CD4-positive, alpha-beta memory T cell (primary cell): ENCODE data around the gene H2AZ2. TPM values are rescaled to one million over a fixed set of nuclear protein-coding genes. Genes with fewer than 3 reads are reported as not detected.
A peak's percentile ranks its signal among the peaks of the same experiment; 100 is the strongest.

Experiments used
- CTCF ChIA-PET: fragments of 350-600 bp; sonication (Branson Sonifier 250); formaldehyde crosslinking; loops from one replicate; lab custom pipeline; 2021; ENCODE audit warnings: inconsistent platforms; ENCODE audit not compliant: partially characterized antibody; lab: Charles Lee
- POLR2A ChIA-PET: fragments of 350-600 bp; sonication (Branson Sonifier 250); formaldehyde crosslinking; loops from one replicate; lab custom pipeline; 2021; ENCODE audit not compliant: partially characterized antibody; lab: Charles Lee
- DNase-seq, 5 donors: peaks; one replicate each; pipeline versions ENCODE4 v3.0.0 to v3.0.0-alpha.2; 2020 to 2022; ENCODE audit warnings: mixed read lengths in 1 of 5
- H3K27ac ChIP-seq: one replicate; pipeline ENCODE4 v1.7.0; 2013; ENCODE audit warnings: low read depth, low read length
- H3K27me3 ChIP-seq: 2 replicates; pipeline ENCODE4 v1.7.0; 2013; ENCODE audit warnings: mild to moderate bottlenecking, low read length, moderate library complexity; ENCODE audit not compliant: insufficient read depth
- H3K36me3 ChIP-seq: 2 replicates; pipeline ENCODE4 v1.7.0; 2013; ENCODE audit warnings: mild to moderate bottlenecking, low read length, moderate library complexity; ENCODE audit not compliant: insufficient read depth
- H3K4me1 ChIP-seq: 2 replicates; pipeline ENCODE4 v1.7.0; 2013; ENCODE audit warnings: mild to moderate bottlenecking, low read length, moderate library complexity; ENCODE audit not compliant: insufficient read depth
- H3K4me3 ChIP-seq, 2 donors: one replicate each; pipeline ENCODE4 v1.7.0; 2013; ENCODE audit warnings: low read length in 2 of 2, mild to moderate bottlenecking in 1 of 2
- H3K9me3 ChIP-seq, 2 donors: one replicate each; pipeline ENCODE4 v1.7.0; 2013; ENCODE audit warnings: low read length in 2 of 2, control low read depth in 1 of 2; ENCODE audit not compliant: control insufficient read depth in 1 of 2
- H3K27ac Mint-ChIP-seq, 7 donors: one replicate each; pipeline ENCODE4 v1.8.0; 2020 to 2021; ENCODE audit warnings: mixed read lengths in 7 of 7, mild to moderate bottlenecking in 6 of 7, inconsistent platforms in 3 of 7, moderate library complexity in 3 of 7
- H3K27me3 Mint-ChIP-seq, 2 donors: one replicate each; pipeline ENCODE4 v1.8.0; 2020 to 2021; ENCODE audit warnings: mixed read lengths in 2 of 2
- H3K36me3 Mint-ChIP-seq, 2 donors: one replicate each; pipeline ENCODE4 v1.8.0; 2020 to 2021; ENCODE audit warnings: mixed read lengths in 2 of 2, inconsistent platforms in 1 of 2, mild to moderate bottlenecking in 1 of 2
- H3K4me1 Mint-ChIP-seq, 4 donors: one replicate each; pipeline ENCODE4 v1.8.0; 2020 to 2021; ENCODE audit warnings: mixed read lengths in 4 of 4, mild to moderate bottlenecking in 1 of 4
- H3K4me3 Mint-ChIP-seq, 8 donors: one replicate each; pipeline ENCODE4 v1.8.0; 2020 to 2021; ENCODE audit warnings: mixed read lengths in 8 of 8, mild to moderate bottlenecking in 7 of 8, moderate library complexity in 6 of 8, inconsistent platforms in 3 of 8
- H3K9me3 Mint-ChIP-seq, 8 donors: one replicate each; pipeline ENCODE4 v1.8.0; 2020 to 2021; ENCODE audit warnings: mixed read lengths in 8 of 8, mild to moderate bottlenecking in 5 of 8, inconsistent platforms in 3 of 8, moderate library complexity in 1 of 8
- intact Hi-C: fragments of 100-400 bp; cut with micrococcal nuclease; formaldehyde crosslinking; loops from one replicate; pipeline ENCODE4 v1.15.1; 2023
- polyA plus RNA-seq, 2 donors: library from polyadenylated mRNA; unstranded; fragments of 300-500 nt; fragmentation: Illumina TruSeq; gene quantifications; one replicate each; pipeline ENCODE4 v1.2.3, GENCODE V29; 2021
- total RNA-seq, 2 experiments: library from RNA; stranded (reverse); gene quantifications; one replicate each; pipeline ENCODE4 v1.2.3, GENCODE V29; 2021

Gene H2AZ2
- 100 to 1,000 TPM; 168 to 169 TPM for total RNA-seq
- polyA plus RNA-seq, result 100 to 1,000 TPM; 231 to 236 TPM

DNA sequence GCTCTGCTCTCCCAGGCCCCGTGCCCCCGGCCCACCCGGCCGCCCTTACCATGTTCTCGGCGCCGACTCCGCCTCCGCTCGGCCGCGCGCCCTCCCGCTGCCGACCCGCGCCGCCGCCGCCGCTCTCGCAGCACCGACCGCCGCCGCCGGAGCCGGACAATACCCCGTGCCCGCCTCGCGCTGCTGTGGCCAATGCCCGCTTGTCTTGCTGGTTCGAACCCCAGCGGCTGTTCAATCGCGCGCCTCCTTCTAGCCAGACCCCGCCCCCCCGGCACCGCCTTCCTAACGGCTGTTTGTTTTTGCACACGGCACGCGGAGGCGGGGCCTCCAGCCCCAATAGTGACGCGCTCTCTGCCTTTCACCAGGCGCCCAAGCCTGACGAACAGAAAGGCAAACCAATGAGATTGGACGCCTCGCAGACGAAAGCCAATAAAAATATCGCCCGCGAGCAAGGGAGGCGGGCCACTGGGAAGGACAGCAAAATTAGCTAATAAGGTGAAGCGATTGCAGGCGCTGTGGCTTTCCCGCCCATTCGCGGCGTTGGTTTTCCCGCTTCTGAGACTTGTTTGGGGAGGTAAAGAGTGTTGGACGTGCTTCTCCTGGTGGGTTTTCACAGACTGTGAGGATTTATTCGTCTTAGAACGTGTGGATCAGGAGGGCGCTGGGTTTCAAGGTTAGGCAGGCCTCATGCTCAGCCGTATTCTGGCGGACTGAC is at the start of gene H2AZ2:
Gene H2AZ2 (minus strand): TSS at position 168 of the 715 bp plus-strand sequence. CDS start 116 bp downstream, at position 52.
- no peaks in the 10 kb centered on the region for H3K27me3 ChIP-seq
- Mint-ChIP-seq H3K27ac (peak within 1 kb of the TSS; percentile 97 to 100 (median 100)), H3K9me3 (peaks cover 0 to 2% (median 0%) of the 10 kb centered on the region in 8 donors), H3K4me1 (peaks cover 17 to 44% (median 21%) of the 10 kb centered on the region in 4 donors), H3K27me3 (peaks cover 0 to 1% of the 10 kb centered on the region in 2 donors), H3K36me3 (peaks cover 0 to 14% of the 10 kb centered on the region in 2 donors), H3K4me3 (peak within 1 kb of the TSS; percentile 93 to 98 (median 96))
- no peaks in the 10 kb centered on the region for H3K9me3 ChIP-seq
- H3K4me1 ChIP-seq, result peaks cover 28% of the 10 kb centered on the region
- intact Hi-C loops, result loop anchor here (1.0 to 5.0 kb wide), 12 partner anchors 37 to 358 kb away; partner anchors contain the start of genes CCM2, NUDCD3, OGDH and PPIA
- POLR2A ChIA-PET, result interaction anchor here (0.7 to 5.2 kb wide), 30 partner anchors 9 to 922 kb away, joined by 3 to 65 read pairs (median 10); partner anchors contain the start of genes DDX56, NUDCD3, OGDH and PPIA
- H3K27ac ChIP-seq, result peak within 1 kb of the TSS; percentile 90
- H3K36me3 ChIP-seq, result no peaks in the 10 kb centered on the region
- H3K4me3 ChIP-seq, result peak within 1 kb of the TSS; percentile 58 to 86
- DNase-seq, result peak; percentile 99 to 100 (median 99)
- CTCF ChIA-PET, result interaction anchor here (0.6 to 3.7 kb wide), 19 partner anchors 9 to 359 kb away, joined by 3 to 34 read pairs (median 4); partner anchors contain the start of genes OGDH, PURB and TMED4

DNA sequence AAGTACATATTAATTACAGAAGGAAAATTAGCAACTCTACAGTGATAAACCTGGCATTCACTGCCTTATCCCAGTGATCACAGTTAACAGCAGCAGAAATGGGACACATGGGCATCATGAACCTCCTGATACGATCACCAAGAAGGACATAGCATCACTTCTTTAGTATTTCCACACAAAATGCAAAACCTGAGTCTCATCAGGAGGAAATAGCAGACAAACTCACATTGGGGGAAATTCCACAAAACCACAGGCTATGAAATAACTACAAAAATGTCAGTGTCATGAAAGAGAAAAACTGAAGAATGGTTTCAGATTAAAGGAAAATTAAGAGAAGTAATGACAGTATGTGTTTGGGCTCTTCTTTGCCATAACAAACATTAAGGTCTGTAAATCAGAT is 49.4 kb upstream of the H2AZ2 start:
- no peaks in the 10 kb centered on the region for H3K27me3 Mint-ChIP-seq
- peaks cover 4% of the 10 kb centered on the region for H3K4me1 ChIP-seq
- peak overlapping the region in 2 of 7 donors; percentile 53 to 70 for H3K27ac Mint-ChIP-seq
- no peak overlapping the region for H3K4me3 ChIP-seq
- ChIA-PET POLR2A (no interaction called here), CTCF (no interaction called here)
- no peaks in the 10 kb centered on the region for H3K9me3 ChIP-seq
- no peak overlapping the region for H3K4me3 Mint-ChIP-seq
- H3K36me3 ChIP-seq, result no peaks in the 10 kb centered on the region
- no peaks in the 10 kb centered on the region for H3K36me3 Mint-ChIP-seq
- DNase-seq, result no peak
- no peaks in the 10 kb centered on the region for H3K27me3 ChIP-seq
- H3K4me1 Mint-ChIP-seq, result peaks cover 6 to 17% (median 13%) of the 10 kb centered on the region in 4 donors
- peaks cover 0 to 2% (median 0%) of the 10 kb centered on the region in 8 donors for H3K9me3 Mint-ChIP-seq
- no peak overlapping the region for H3K27ac ChIP-seq
- intact Hi-C loops, result no loop called here

DNA sequence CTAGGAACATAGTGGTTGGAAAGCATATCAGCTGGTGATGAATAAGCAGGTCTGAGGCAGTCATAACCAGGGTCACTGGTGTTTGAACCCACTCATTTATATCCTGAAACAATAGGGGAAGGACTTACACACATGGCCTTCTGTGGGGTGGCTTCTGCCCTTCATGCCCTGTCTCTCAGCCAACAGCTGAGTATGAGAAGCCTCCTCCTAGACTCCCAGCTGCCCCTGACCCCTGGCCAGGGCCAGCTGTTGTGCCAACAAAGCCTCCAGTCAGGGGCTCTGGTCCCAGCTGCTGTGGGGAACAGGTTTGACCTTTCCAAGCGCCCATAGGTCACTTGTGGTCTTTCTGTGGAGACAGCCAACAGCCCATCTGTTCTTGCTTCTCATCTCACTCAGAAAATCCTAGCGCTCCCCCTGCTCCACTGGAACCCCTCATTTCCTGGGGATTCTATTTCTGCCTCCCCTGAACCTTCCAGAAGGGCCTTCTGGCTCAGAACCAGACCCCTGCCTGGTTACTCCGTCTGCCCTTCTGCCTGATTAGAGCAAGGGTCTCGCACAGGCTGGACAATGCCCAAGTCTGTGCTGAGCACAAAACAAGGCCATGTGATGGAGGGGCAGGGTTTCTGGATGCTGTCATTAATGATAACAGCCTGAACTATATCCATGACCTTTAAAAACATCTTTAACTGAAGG is 47.1 kb upstream of the H2AZ2 start:
- no peaks in the 10 kb centered on the region for H3K36me3 Mint-ChIP-seq
- Histone ChIP-seq H3K9me3 (no peaks in the 10 kb centered on the region), H3K27me3 (no peaks in the 10 kb centered on the region), H3K4me3 (no peak overlapping the region), H3K4me1 (peaks cover 23% of the 10 kb centered on the region), H3K36me3 (no peaks in the 10 kb centered on the region), H3K27ac (no peak overlapping the region)
- ChIA-PET POLR2A (no interaction called here), CTCF (interaction anchor here (0.8 to 1.1 kb wide), 3 partner anchors 25 to 79 kb away, joined by 3 read pairs; no protein-coding TSS in a partner anchor)
- H3K4me1 Mint-ChIP-seq, result peaks cover 22 to 34% (median 28%) of the 10 kb centered on the region in 4 donors
- intact Hi-C loops, result no loop called here
- H3K9me3 Mint-ChIP-seq, result peaks cover 0 to 2% (median 0%) of the 10 kb centered on the region in 8 donors
- H3K27me3 Mint-ChIP-seq, result no peaks in the 10 kb centered on the region
- peak overlapping the region in 1 of 8 donors; percentile 35 for H3K4me3 Mint-ChIP-seq
- DNase-seq, result no peak
- peak overlapping the region in 4 of 7 donors; percentile 23 to 87 (median 46) for H3K27ac Mint-ChIP-seq

DNA sequence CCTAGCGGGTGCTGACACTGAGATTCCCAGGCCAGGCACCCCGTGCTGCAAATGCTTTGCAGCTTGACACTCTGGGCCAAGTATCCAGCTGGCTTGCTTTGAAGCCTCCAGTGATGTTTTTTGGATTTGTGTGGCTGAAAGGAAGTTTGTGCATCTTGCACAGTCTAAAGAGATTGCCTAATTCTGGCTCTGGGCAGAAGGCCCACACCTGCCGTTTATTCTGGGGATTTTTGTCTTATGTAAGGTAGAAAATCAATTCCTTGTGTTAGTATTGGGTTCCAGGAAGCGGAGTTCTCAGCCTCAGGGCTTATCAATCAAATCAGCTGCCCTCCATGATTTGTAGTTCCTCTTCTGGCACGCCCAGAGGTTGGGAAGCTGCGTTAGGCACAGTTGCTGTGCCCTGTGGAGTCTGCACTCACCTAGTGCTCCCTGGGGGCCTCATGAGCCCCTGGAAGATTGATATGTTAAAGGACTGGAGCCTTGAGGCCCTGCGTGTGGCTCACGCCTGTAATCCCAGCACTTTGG is 45.9 kb upstream of the H2AZ2 start:
- peaks cover 23% of the 10 kb centered on the region for H3K4me1 ChIP-seq
- H3K36me3 Mint-ChIP-seq, result no peaks in the 10 kb centered on the region
- no peak overlapping the region for H3K27ac ChIP-seq
- intact Hi-C loops, result no loop called here
- no peaks in the 10 kb centered on the region for H3K27me3 Mint-ChIP-seq
- H3K27me3 ChIP-seq, result no peaks in the 10 kb centered on the region
- no peak for DNase-seq
- peak overlapping the region in 2 of 7 donors; percentile 62 to 83 for H3K27ac Mint-ChIP-seq
- ChIA-PET POLR2A (interaction anchor here (1.5 kb wide), 1 partner anchor 11 kb away, joined by 3 read pairs; no protein-coding TSS in a partner anchor), CTCF (interaction anchor here (0.8 kb wide), 1 partner anchor 27 kb away, joined by 3 read pairs; no protein-coding TSS in a partner anchor)
- H3K4me1 Mint-ChIP-seq, result peaks cover 22 to 37% (median 29%) of the 10 kb centered on the region in 4 donors
- no peak overlapping the region for H3K4me3 Mint-ChIP-seq
- H3K4me3 ChIP-seq, result no peak overlapping the region
- peaks cover 0 to 2% (median 0%) of the 10 kb centered on the region in 8 donors for H3K9me3 Mint-ChIP-seq
- H3K9me3 ChIP-seq, result no peaks in the 10 kb centered on the region
- no peaks in the 10 kb centered on the region for H3K36me3 ChIP-seq

DNA sequence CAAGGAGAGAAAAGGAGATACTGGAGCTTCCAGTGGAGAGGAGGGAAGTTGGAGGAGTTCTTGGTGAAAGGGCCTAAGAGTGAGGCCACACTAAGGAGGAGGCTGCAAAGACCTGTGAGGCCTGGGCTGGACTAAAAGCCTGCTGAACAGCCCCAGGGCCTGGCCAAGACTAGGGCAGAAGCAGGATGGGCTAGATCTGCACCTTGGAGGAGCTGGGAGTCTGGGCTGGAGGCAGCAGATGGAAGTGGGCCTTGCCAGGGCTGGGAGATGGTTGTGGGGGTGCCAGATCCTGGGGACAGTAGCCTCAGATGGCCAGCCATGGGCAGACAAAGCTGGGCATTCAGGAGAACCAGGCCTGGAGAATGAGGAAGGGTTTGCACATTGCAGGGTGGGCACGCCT is 43.9 kb upstream of the H2AZ2 start:
- H3K27me3 Mint-ChIP-seq, result no peaks in the 10 kb centered on the region
- no peaks in the 10 kb centered on the region for H3K27me3 ChIP-seq
- peaks cover 0 to 2% (median 0%) of the 10 kb centered on the region in 8 donors for H3K9me3 Mint-ChIP-seq
- ChIA-PET POLR2A (interaction anchor here (0.8 to 2.1 kb wide), 3 partner anchors 10 to 686 kb away, joined by 3 to 9 read pairs (median 3); no protein-coding TSS in a partner anchor), CTCF (interaction anchor here (0.6 to 1.7 kb wide), 5 partner anchors 28 to 82 kb away, joined by 3 to 7 read pairs (median 3); no protein-coding TSS in a partner anchor)
- H3K4me1 ChIP-seq, result peaks cover 26% of the 10 kb centered on the region
- H3K4me3 Mint-ChIP-seq, result peak overlapping the region in 7 of 8 donors; percentile 45 to 71 (median 66)
- H3K27ac Mint-ChIP-seq, result peak overlapping the region; percentile 85 to 99 (median 92)
- no peaks in the 10 kb centered on the region for H3K36me3 ChIP-seq
- peaks cover 19 to 40% (median 23%) of the 10 kb centered on the region in 4 donors for H3K4me1 Mint-ChIP-seq
- peak overlapping the region; percentile 60 for H3K27ac ChIP-seq
- no peaks in the 10 kb centered on the region for H3K9me3 ChIP-seq
- DNase-seq, result no peak
- intact Hi-C loops, result no loop called here
- H3K4me3 ChIP-seq, result no peak overlapping the region
- H3K36me3 Mint-ChIP-seq, result no peaks in the 10 kb centered on the region

DNA sequence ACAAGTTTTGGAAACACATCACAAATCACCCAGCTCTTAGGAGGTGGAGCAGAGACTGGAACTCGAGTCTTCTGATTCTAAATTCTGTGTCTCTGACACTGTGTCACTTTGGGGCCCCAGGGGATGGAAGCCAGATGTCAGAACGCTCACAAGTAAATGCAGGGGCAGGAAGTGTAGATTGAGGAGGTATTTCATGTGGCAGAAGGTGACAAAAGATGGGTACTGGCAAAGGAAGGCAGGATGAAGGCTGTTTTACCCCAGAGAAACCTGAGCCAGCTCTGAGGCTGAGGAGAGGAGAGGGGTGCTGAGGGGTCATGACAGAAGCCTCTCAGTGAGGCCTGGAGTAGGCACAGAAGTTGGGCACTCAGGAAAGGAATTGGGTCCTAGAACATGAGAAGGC is 43.5 kb upstream of the H2AZ2 start:
- H3K9me3 ChIP-seq, result no peaks in the 10 kb centered on the region
- H3K36me3 ChIP-seq, result no peaks in the 10 kb centered on the region
- intact Hi-C loops, result no loop called here
- DNase-seq, result peak; percentile 63 to 69 (median 67)
- Mint-ChIP-seq H3K4me3 (peak overlapping the region; percentile 45 to 71 (median 66)), H3K36me3 (no peaks in the 10 kb centered on the region), H3K27me3 (no peaks in the 10 kb centered on the region), H3K9me3 (peaks cover 0 to 2% (median 0%) of the 10 kb centered on the region in 8 donors), H3K4me1 (peaks cover 19 to 45% (median 25%) of the 10 kb centered on the region in 4 donors), H3K27ac (peak overlapping the region; percentile 85 to 99 (median 92))
- no peak overlapping the region for H3K4me3 ChIP-seq
- CTCF ChIA-PET, result interaction anchor here (0.6 to 1.7 kb wide), 6 partner anchors 10 to 82 kb away, joined by 3 to 7 read pairs (median 3); no protein-coding TSS in a partner anchor
- H3K27me3 ChIP-seq, result no peaks in the 10 kb centered on the region
- peak overlapping the region; percentile 60 for H3K27ac ChIP-seq
- POLR2A ChIA-PET, result interaction anchor here (0.8 to 2.1 kb wide), 5 partner anchors 10 to 686 kb away, joined by 3 to 9 read pairs (median 3); partner anchors contain the start of gene TMED4
- H3K4me1 ChIP-seq, result peaks cover 30% of the 10 kb centered on the region
